GM19240 (cell line): ENCODE results near the gene RAB28.
"Not testable (repeated sequence)": the region's sequence is repeated elsewhere in the genome, so short reads cannot be mapped to it uniquely, and the experiment has no call there.

ENCODE experiments used
- DNase-seq: peaks from one replicate; pipeline ENCODE4 v3.0.0; 2011; ENCODE audit warnings: low spot score; ENCODE audit not compliant: insufficient read length

The RAB28 gene

GRCh38 chr4:13452927-13453579 lies 31.1 kb downstream of the RAB28 start:
- DNase-seq, result no peak

DNA sequence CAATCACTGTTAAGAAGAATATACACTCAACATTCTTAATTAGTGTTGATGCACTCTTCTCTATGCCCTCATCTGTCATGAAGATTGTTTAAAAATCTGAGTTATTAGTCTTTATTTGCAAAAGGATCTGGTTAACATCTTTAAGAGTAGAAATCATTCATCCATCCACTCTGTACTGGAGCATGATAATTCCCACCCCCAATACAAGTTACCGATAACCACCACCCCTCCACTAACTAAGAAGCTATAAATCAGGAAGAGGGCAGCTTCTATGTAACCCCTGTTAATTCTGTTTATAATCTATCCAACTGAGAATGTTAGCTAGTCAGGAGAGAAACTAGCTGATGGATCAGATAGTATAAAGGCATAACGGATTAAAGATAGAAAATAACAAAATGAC lies 34.5 kb downstream of the RAB28 start:
- DNase-seq, result no peak

GRCh38 chr4:13445841-13446790 lies 38.0 kb downstream of the RAB28 start:
- no peak for DNase-seq

GRCh38 chr4:13441506-13441905 lies 42.6 kb downstream of the RAB28 start:
- DNase-seq, result no peak

DNA sequence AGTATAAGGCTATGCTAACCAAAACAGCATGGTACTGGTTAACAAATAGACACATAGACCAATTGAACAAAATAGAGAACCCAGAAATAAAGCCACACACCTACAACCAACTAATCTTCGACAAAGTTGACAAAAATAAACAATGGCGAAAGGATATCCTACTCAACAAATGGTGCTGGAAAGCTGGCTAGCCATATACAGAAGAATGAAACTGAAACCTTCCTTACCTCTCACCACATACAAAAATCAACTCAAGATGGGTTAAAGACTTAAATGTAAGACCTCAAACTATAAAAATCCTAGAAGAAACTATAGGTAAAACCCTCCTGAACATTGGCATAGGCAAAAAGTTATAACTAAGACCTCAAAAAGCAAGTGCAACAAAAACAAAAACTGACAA lies 47.2 kb downstream of the RAB28 start:
- no peak for DNase-seq

- no peak for DNase-seq
Observed at GRCh38 chr4:13432453-13432852, 51.7 kb downstream of the RAB28 start.

DNA sequence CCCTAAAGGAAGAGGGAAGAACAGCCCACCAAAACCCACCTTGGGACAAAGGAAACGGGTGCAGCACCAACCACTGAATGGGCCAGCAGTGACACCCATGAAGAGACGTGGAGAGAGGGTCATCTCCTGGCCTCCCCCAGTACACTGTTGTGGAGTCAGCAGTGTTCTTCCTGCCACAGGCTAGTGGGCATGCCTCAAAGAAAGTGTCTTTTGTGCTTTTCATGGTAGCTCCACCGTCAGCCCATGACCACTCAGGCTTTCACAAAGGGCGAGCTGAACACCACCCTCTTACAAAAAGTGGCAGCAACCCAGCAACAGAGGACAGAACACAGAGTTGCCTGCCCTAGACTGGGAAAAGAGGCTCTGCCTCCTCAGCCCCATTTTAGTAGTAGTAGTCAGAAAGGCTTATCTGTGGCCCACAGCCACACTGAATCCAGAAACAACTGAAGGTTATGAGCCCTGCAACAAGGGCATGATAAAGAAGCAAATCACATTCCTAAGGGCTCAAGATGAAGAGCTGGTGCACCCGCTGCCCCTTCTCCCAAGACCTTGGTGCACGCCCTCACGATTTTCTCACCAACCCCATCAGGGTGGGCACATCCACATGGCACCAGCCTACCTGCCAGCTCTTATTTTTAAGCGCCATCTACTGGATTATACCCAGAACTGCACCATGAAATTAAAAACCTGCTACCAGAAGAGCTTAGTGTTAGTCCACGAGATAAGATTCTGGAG lies 53.1 kb downstream of the RAB28 start:
- DNase-seq, result no peak

DNA sequence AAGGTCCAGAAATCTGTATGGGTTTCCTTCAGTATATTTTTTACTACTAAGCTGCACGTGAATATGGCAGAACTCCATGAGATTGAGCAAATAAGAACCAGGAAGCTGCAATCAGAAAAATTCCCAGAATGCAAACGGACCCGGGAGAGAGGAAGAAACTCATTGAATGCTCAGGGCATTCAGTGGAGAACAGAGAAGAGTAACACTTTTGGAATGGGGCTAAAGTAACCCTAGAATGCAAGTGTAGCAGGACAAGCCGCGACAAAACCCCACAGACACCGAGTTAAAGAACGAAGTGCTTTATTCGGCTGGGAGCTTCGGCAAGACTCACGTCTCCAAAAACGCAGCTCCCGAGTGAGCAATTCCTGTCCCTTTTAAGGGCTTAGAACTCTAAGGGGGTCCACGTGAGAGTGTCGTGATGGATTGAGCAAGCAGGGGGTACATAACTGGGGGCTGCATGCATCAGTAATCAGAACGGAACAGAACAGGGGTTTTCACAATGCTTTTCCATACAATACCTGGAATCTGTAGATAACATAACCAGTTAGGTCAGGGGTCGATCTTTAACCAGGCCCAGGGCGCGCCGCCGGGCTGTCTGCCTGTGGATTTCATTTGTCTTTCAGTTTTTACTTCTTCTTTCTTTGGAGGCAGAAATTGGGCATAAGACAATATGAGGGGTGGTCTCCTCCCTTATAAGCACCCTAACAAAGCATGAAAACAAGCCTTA lies 56.4 kb downstream of the RAB28 start:
- DNase-seq, result no peak

DNA sequence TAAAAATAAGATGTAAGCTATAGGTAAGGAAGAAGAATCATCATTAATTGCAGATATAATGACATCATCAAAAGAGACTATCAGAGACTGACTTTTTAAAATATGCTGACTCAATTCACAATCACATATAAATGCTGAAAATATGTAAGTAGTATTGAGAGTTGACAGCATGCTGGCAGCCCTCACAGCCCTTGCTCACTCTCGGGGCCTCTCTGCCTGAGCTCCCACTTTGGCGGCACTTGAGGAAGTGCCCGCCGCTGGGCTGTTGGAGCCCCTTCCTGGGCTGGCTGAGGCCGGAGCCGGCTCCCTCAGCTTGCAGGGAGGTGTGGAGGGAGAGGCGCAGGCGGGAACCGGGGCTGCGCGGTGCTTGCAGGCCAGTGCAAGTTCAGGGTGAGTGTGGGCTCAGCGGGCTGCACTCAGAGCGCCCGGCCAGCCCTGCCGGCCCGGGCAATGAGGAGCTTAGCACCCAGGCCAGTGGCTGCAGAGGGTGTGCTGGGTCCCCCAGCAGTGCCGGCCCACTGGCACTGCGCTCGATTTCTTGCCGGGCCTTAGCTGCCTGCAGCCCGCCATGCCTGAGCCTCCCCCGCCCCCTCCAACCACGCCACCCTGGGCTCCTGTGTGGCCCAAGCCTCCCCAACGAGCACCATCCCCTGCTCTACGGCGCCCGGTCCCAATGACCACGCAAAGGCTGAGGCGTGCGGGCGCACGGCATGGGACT lies 68.9 kb downstream of the RAB28 start:
- DNase-seq, result no peak

- DNase-seq, result no peak
Observed at GRCh38 chr4:13413729-13414437, 70.3 kb downstream of the RAB28 start.

- no peak for DNase-seq
Observed at GRCh38 chr4:13411942-13412341, 72.2 kb downstream of the RAB28 start.

GRCh38 chr4:13409324-13409723 lies 74.8 kb downstream of the RAB28 start:
- DNase-seq, result no peak

- not testable (repeated sequence) for DNase-seq
Observed at GRCh38 chr4:13406156-13406555, 78.0 kb downstream of the RAB28 start.

DNA sequence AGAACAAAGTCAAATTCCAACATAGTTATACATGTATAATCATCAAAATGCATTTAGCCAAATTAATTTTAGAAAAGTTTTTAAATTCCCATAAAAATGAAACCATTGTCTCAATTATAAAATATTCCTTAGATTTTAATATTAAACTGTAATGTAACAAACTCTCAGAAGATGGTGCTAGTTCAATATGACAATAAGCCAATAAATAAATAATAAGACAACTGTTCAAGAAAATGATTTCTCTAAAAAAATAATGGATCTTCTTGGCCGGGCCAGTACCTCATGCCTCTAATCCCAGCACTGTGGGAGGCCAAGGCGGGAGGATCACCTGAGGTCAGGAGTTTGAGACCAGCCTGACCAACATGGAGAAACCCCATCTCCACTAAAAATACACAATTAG lies 80.3 kb downstream of the RAB28 start:
- DNase-seq, result no peak

GRCh38 chr4:13403326-13403725 lies 80.8 kb downstream of the RAB28 start:
- DNase-seq, result no peak

DNA sequence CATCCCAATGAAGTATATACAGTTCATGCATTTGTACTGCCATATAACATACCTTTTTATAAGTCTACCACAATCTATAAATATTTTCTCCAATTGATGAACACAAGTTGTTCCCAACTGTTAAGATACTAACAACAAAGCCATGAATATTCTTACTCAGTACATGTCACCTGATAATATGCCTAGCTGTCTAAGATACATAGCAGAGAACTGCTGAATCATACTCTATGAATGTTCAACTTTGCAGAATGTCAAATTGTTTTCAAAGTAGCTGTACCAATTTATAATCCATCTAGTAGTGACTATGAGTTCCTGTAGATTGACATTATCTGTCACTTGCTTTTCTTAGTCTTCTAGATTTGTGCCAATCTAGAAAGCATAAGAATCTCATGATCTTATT lies 84.9 kb downstream of the RAB28 start:
- DNase-seq, result no peak

DNA sequence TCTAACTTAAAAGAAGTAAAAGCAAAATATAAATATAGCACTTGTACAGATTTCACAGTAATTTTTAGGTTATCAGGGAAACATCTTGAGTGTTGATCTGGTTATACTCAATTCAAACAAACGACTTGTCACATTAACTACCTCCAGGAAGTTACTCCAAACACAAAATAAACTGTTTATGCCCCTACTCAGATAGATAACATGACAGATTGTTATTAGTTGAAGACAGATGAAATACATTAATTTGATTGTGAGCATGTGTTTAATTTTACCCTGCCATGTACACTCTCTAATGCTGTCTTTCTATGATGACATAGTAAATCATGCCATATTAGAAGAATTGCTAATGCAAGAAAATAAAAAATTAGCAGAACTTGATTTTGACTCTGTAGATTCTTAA lies 88.0 kb downstream of the RAB28 start:
- DNase-seq, result no peak

DNA sequence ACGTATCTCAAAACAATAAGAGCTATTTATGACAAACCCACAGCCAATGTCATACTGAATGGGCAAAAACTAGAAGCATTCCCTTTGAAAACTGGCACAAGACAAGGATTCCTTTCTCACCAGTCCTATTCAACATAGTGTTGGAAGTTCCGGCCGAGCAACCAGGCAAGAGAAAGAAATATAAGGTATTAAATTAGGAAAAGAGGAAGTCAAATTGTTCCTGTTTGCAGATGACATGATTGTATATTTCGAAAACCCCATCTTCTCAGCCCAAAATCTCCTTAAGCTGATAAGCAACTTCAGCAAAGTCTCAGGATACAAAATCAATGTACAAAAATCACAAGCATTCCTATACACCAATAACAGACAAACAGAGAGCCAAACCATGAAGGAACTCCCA lies 94.2 kb downstream of the RAB28 start:
- DNase-seq, result not testable (repeated sequence)

GRCh38 chr4:13386405-13387107 lies 97.6 kb downstream of the RAB28 start:
- DNase-seq, result no peak
